B cell (primary cell): ENCODE data around the gene C6orf47.

Experiments
- EZH2 ChIP-seq: IDR thresholded peaks from 2 replicates; pipeline ENCODE4 v1.6.1; 2012; ENCODE audit warnings: borderline replicate concordance, low read depth, mild to moderate bottlenecking, moderate library complexity, low read length; ENCODE audit not compliant: insufficient read depth, poor library complexity, severe bottlenecking
- TF ChIP-seq, protein P1 (sequence below): fragments of 200-600 bp; IDR thresholded peaks from one replicate; pipeline ENCODE4 v1.8.0; 2022; ENCODE audit warnings: antibody characterized with exemption, mild to moderate bottlenecking

- TF ChIP-seq EZH2 = no peak
- TF ChIP-seq, protein P1, sequence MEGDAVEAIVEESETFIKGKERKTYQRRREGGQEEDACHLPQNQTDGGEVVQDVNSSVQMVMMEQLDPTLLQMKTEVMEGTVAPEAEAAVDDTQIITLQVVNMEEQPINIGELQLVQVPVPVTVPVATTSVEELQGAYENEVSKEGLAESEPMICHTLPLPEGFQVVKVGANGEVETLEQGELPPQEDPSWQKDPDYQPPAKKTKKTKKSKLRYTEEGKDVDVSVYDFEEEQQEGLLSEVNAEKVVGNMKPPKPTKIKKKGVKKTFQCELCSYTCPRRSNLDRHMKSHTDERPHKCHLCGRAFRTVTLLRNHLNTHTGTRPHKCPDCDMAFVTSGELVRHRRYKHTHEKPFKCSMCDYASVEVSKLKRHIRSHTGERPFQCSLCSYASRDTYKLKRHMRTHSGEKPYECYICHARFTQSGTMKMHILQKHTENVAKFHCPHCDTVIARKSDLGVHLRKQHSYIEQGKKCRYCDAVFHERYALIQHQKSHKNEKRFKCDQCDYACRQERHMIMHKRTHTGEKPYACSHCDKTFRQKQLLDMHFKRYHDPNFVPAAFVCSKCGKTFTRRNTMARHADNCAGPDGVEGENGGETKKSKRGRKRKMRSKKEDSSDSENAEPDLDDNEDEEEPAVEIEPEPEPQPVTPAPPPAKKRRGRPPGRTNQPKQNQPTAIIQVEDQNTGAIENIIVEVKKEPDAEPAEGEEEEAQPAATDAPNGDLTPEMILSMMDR = no peak
Observed at GRCh38 chr6:31615748-31616147, 44.8 kb downstream of the C6orf47 start.
